HepG2 (cell line): Measurements from ENCODE around the gene KDM2B. TPM values are rescaled to one million over a fixed set of nuclear protein-coding genes. Genes with fewer than 3 reads are reported as not detected.

Source experiments
- ARNT2 ChIP-seq: sonication (generic); formaldehyde crosslinking; IDR thresholded peaks from 2 replicates; pipeline ENCODE4 v1.8.0; 2022; ENCODE audit warnings: mild to moderate bottlenecking, low read depth, missing genetic modification reagents, moderate library complexity
- ATM ChIP-seq: fragments of 450-650 bp; IDR thresholded peaks from 2 replicates; pipeline ENCODE4 v1.7.1; 2017; ENCODE audit warnings: mild to moderate bottlenecking, borderline replicate concordance
- ETV5 ChIP-seq: IDR thresholded peaks from 2 replicates; pipeline ENCODE4 v1.6.1; 2018; ENCODE audit warnings: missing biosample characterization, missing genetic modification reagents, inconsistent platforms, borderline replicate concordance
- FOXA3 ChIP-seq: IDR thresholded peaks from 2 replicates; pipeline ENCODE4 v1.6.1; 2016; ENCODE audit warnings: missing genetic modification reagents, missing compliant biosample characterization
- FOXK2 ChIP-seq: fragments of 450-650 bp; IDR thresholded peaks from 2 replicates; pipeline ENCODE4 v1.6.1; 2016
- KLF6 ChIP-seq: IDR thresholded peaks from 2 replicates; pipeline ENCODE4 v1.8.0; 2016; ENCODE audit warnings: missing biosample characterization, missing genetic modification reagents
- STAT5B ChIP-seq: sonication (generic); formaldehyde crosslinking; IDR thresholded peaks from 2 replicates; pipeline ENCODE4 v1.4.0; 2020; ENCODE audit warnings: missing genetic modification reagents
- ZNF207 ChIP-seq: fragments of 450-650 bp; IDR thresholded peaks from 2 replicates; pipeline ENCODE4 v1.6.1; 2016; ENCODE audit warnings: antibody characterized with exemption, borderline replicate concordance
- ZNF780A ChIP-seq: sonication (generic); formaldehyde crosslinking; IDR thresholded peaks from 2 replicates; pipeline ENCODE4 v1.8.0; 2022; ENCODE audit warnings: mild to moderate bottlenecking, missing genetic modification reagents, moderate library complexity
- polyA plus RNA-seq, 8 experiments: library from polyadenylated mRNA; depleted of rRNA in 3 of 8; stranded (reverse) in 7 of 8; unstranded in 1 of 8; fragments of >200 nt; fragmentation: Illumina TruSeq in 4 of 8; extraction: Trizol in 4 of 8; gene quantifications; 2 replicates each; pipeline versions ENCODE4 v1.2.1 to v1.2.3, GENCODE V29; 2011 to 2016; ENCODE audit warnings: low read depth in 4 of 8, missing spikeins in 1 of 8, mixed read lengths in 1 of 8; ENCODE audit not compliant: insufficient read depth in 1 of 8
- total RNA-seq, 5 experiments: library from RNA; depleted of rRNA; stranded (reverse); fragments of >200 nt; fragmentation: Illumina TruSeq; extraction: Trizol; gene quantifications; 2 replicates each; pipeline ENCODE4 v1.2.3, GENCODE V29; 2016; ENCODE audit warnings: low read depth in 1 of 5
- TF ChIP-seq, protein P1 (sequence below): sonication (generic); formaldehyde crosslinking; IDR thresholded peaks from 2 replicates; pipeline ENCODE4 v1.9.0; 2021; ENCODE audit warnings: missing genetic modification reagents, mild to moderate bottlenecking, borderline replicate concordance
- TF ChIP-seq, protein P2 (sequence below): sonication (generic); formaldehyde crosslinking; IDR thresholded peaks from 2 replicates; pipeline ENCODE4 v1.4.0; 2020; ENCODE audit warnings: low read depth, missing genetic modification reagents
- TF ChIP-seq, protein P3 (sequence below), 2 experiments: fragments of 450-650 bp in 1 of 2; sonication (generic) in 1 of 2; formaldehyde crosslinking in 1 of 2; IDR thresholded peaks; 2 replicates each; pipeline versions ENCODE4 v1.6.1 to v1.8.0; 2016 to 2022; ENCODE audit warnings: antibody characterized with exemption in 1 of 2, mild to moderate bottlenecking in 1 of 2, missing genetic modification reagents in 1 of 2
- TF ChIP-seq, protein P4 (sequence below): IDR thresholded peaks from 2 replicates; pipeline ENCODE4 v1.6.1; 2016; ENCODE audit warnings: control low read depth

KDM2B gene
- total and polyA plus RNA-seq, 2 of the 13 experiments (the other 11 are each of a cell fraction or from before 2014, with no cell fraction given): 17.5 to 26.1 TPM

DNA sequence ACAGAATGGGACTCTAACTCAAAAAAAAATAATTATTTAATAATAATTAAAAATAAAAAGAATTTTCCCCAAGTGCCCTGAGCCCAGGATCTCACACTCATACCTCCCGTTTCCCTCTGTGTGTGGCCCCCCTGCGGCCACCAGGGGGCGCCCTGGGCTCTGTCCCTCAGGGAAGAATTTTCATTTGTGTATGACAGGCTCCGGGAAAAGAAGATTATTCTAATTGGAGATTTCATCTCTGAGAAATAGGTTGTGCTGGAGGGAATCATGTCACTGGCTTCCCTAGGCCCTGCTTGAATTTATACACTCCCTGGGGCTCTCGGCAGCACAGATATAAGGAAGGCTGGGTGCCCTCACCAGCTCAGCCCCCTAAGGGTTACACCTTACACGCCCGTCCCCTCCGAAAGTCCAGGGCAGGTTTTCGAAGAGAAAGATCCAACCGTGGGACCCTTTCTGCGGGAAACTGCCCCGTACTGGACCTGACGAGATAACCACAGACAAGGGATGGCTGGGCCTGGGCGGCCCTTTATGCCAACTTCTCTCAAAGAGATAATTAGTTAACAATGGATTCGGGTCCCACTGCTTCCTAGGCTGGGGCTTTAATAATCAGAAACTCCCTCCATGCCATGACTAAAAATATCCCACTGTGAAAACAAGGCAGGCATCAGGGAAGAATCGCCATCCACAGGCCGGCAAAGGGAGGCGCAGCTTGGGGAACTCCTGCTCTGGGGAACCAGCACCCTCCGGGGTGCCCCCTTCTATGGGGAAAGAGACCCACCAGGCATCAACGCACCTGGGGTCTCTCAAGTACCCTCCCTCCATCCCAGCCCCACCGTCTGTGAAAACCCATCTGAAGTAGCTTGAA is 80.7 kb downstream of the KDM2B start (continued):
- TF ChIP-seq, protein P1, sequence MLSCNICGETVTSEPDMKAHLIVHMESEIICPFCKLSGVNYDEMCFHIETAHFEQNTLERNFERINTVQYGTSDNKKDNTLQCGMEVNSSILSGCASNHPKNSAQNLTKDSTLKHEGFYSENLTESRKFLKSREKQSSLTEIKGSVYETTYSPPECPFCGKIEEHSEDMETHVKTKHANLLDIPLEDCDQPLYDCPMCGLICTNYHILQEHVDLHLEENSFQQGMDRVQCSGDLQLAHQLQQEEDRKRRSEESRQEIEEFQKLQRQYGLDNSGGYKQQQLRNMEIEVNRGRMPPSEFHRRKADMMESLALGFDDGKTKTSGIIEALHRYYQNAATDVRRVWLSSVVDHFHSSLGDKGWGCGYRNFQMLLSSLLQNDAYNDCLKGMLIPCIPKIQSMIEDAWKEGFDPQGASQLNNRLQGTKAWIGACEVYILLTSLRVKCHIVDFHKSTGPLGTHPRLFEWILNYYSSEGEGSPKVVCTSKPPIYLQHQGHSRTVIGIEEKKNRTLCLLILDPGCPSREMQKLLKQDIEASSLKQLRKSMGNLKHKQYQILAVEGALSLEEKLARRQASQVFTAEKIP: no peak
- TF ChIP-seq, protein P2, sequence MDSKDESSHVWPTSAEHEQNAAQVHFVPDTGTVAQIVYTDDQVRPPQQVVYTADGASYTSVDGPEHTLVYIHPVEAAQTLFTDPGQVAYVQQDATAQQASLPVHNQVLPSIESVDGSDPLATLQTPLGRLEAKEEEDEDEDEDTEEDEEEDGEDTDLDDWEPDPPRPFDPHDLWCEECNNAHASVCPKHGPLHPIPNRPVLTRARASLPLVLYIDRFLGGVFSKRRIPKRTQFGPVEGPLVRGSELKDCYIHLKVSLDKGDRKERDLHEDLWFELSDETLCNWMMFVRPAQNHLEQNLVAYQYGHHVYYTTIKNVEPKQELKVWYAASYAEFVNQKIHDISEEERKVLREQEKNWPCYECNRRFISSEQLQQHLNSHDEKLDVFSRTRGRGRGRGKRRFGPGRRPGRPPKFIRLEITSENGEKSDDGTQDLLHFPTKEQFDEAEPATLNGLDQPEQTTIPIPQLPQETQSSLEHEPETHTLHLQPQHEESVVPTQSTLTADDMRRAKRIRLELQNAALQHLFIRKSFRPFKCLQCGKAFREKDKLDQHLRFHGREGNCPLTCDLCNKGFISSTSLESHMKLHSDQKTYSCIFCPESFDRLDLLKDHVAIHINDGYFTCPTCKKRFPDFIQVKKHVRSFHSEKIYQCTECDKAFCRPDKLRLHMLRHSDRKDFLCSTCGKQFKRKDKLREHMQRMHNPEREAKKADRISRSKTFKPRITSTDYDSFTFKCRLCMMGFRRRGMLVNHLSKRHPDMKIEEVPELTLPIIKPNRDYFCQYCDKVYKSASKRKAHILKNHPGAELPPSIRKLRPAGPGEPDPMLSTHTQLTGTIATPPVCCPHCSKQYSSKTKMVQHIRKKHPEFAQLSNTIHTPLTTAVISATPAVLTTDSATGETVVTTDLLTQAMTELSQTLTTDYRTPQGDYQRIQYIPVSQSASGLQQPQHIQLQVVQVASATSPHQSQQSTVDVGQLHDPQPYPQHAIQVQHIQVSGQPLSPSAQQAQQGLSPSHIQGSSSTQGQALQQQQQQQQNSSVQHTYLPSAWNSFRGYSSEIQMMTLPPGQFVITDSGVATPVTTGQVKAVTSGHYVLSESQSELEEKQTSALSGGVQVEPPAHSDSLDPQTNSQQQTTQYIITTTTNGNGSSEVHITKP (CRISPR knock-in tag): no peak
- TF ChIP-seq FOXK2 (no peak), STAT5B (CRISPR knock-in tag) (no peak), ZNF207 (no peak), ZNF780A (CRISPR knock-in tag) (no peak), KLF6 (CRISPR knock-in tag) (no peak), FOXA3 (0 out of 2 replicates have a peak, but pooled peaks have one; percentile 7), ARNT2 (no peak), ATM (no peak), ETV5 (CRISPR knock-in tag) (no peak)
- TF ChIP-seq, protein P3, sequence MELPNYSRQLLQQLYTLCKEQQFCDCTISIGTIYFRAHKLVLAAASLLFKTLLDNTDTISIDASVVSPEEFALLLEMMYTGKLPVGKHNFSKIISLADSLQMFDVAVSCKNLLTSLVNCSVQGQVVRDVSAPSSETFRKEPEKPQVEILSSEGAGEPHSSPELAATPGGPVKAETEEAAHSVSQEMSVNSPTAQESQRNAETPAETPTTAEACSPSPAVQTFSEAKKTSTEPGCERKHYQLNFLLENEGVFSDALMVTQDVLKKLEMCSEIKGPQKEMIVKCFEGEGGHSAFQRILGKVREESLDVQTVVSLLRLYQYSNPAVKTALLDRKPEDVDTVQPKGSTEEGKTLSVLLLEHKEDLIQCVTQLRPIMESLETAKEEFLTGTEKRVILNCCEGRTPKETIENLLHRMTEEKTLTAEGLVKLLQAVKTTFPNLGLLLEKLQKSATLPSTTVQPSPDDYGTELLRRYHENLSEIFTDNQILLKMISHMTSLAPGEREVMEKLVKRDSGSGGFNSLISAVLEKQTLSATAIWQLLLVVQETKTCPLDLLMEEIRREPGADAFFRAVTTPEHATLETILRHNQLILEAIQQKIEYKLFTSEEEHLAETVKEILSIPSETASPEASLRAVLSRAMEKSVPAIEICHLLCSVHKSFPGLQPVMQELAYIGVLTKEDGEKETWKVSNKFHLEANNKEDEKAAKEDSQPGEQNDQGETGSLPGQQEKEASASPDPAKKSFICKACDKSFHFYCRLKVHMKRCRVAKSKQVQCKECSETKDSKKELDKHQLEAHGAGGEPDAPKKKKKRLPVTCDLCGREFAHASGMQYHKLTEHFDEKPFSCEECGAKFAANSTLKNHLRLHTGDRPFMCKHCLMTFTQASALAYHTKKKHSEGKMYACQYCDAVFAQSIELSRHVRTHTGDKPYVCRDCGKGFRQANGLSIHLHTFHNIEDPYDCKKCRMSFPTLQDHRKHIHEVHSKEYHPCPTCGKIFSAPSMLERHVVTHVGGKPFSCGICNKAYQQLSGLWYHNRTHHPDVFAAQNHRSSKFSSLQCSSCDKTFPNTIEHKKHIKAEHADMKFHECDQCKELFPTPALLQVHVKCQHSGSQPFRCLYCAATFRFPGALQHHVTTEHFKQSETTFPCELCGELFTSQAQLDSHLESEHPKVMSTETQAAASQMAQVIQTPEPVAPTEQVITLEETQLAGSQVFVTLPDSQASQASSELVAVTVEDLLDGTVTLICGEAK (IDR thresholded peaks at IDR 0.05): no peak
- TF ChIP-seq, protein P3 (CRISPR knock-in tag; IDR thresholded peaks at IDR 0.05): no peak
- TF ChIP-seq, protein P4, sequence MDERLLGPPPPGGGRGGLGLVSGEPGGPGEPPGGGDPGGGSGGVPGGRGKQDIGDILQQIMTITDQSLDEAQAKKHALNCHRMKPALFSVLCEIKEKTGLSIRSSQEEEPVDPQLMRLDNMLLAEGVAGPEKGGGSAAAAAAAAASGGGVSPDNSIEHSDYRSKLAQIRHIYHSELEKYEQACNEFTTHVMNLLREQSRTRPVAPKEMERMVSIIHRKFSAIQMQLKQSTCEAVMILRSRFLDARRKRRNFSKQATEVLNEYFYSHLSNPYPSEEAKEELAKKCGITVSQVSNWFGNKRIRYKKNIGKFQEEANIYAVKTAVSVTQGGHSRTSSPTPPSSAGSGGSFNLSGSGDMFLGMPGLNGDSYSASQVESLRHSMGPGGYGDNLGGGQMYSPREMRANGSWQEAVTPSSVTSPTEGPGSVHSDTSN (CRISPR knock-in tag): no peak
